Measurements from ENCODE around the gene ATXN7L1.

GRCh38 chr7:105697753-105698152 is 178.6 kb downstream of the ATXN7L1 start:
- TF ChIP-seq CTCF (IDR thresholded peaks at IDR 0.05) (no peak), POLR2A (IDR thresholded peaks at IDR 0.05) (no peak)
